AG20443 (cell line): Measurements from ENCODE around the gene NAV2.
"Not testable (repeated sequence)": the region's sequence is repeated elsewhere in the genome, so short reads cannot be mapped to it uniquely, and the experiment has no call there.

Experiments
- DNase-seq: peaks from one replicate; pipeline ENCODE4 v3.0.0; 2012; ENCODE audit warnings: low spot score, mixed read lengths

The NAV2 gene

DNA sequence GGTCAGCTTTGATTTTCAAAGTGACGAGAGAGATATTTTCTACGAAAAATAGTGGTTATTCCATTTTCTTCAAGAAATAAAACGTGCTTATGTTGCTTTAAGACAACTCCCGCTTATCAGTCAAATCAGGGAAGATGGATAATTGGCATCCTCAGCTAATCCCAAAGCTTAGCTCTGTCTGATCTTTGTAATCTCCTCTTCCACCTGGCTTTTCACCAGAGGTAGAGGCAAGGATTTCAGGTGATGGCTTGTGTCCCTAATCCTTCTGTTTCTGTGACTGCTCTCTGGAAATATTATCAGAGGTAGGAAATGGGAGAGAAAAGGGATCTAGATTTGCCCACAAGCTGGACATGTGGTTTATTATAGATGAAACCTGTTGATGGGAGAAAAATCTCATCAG is 368.7 kb downstream of the NAV2 start:
- DNase-seq, result no peak

- not testable (repeated sequence) for DNase-seq
These were observed 371.2 kb downstream of the NAV2 start for GRCh38 chr11:20083877-20084276.

DNA sequence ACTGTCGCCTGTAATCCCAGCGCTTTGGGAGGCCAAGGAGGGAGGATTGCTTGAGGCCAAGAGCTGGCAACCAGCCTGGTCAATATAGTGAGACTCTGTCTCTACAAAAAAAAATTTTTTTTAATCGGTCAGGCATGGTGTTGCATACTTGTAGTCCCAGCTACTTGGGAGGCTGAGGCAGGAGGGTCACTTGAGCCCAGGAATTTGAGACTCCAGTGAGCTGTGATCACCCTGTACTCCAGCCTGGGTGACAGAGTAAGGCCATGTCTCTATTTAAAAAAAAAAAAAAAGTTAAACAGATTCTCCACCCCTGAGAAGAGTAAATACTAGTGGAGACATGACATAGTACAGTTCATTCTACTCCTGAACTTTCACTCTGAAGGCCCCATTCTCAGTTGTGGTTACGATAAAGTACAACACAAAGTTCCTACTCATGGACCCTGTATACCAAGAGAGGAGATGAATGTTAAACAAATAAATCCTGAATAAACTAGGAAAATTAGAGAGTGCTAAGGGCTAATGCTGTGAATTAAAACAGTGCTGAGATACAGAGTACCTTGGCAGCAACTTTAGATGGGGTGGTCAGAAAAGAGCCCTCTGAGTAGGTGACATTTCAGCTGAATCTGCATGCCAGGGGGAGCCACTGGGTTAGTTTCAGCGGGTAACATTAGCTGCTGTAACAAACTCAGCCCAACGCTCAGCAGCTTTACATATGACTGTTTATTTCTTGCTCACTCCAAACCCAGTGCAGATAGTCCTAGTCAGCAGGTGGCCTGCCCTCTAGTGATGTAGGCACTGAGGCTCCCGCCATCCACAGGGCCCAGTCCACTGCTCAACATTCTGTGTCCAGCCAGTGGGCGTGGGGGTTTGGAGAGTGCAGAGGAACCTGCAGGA is 372.5 kb downstream of the NAV2 start:
- no peak for DNase-seq

DNA sequence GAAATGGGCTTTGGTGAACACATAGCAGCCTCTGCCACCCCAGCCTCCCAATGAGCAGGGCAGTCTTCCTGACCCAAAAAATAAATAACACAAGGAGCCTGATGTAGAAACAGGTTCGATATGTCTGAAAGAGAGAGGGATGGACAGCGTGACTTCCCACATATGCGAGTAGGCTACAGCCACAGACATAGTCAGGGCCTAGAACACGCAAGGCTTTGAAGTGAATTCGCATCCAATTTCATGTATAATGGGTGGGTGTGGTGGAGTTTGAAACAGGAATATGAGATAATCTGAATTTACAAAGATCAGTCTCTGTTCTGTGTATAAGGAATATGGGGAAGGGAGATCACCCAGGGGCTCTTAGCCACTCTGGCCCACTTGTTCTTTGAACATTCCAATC is 373.3 kb downstream of the NAV2 start:
- no peak for DNase-seq

DNA sequence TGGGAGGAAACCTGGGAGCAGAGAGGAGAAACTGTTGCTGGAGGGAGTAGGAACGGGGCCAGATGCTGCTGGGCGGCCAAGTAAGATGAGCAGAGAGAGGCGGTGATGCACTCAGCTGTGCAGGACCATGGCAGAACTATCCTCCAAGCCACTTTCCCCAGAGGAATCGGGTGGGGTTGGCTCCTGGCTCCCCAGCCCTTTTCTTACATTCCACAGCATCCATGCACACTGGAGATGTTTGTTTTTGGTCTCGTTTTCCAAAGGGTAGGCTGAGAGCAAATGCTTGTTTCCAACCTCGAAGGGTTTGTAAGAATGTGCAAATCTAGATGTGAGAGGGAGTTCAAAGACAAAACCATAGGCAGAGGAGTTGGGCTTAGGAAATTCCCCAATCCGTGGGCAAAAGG is 374.5 kb downstream of the NAV2 start:
- DNase-seq, result peak; percentile 65

DNA sequence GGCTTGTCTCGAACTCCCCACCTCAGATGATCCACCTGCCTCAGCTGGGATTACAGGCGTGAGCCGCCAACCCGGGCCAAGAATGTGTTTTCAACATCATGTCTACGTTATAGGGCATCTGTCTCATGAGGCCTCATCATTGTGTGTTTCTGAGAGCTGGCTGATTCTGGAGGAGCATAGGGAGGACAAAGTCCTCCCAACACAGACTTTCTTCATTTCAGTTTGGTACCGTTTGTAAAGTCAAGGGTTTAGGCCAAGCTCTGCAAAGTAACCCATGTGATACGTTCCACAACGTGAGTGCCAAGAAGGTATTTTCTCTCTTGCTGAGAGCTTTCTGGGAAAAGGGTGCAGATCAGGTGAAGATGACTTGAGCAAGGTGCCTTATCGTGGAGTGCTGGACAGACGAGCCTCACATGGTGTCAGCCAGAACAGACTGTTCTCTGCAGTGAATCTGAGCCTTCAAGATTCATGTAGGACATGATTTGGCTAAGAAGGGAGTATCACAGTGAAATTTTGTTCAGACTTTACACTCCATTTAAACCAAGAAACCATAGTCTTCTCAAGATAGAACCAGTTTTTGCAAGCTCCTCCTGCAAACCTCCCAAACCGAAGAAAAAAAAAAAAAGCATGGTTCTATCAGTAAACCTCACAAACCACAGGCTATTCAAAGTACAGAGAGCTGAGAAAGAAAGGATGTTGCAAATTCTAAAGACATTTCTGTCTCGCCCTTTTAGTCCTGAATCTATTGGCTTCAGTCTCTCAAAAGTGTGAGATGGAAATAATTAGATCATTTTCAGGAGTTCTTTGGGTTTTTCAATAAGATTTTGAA is 376.0 kb downstream of the NAV2 start:
- DNase-seq, result no peak

- DNase-seq, result no peak
These were observed 376.7 kb downstream of the NAV2 start for GRCh38 chr11:20089367-20089766.

GRCh38 chr11:20089796-20090653 is 377.4 kb downstream of the NAV2 start:
- DNase-seq, result no peak

GRCh38 chr11:20090654-20091374 is 378.2 kb downstream of the NAV2 start:
- no peak for DNase-seq

- DNase-seq, result no peak
These were observed 381.1 kb downstream of the NAV2 start for GRCh38 chr11:20093775-20094174.

DNA sequence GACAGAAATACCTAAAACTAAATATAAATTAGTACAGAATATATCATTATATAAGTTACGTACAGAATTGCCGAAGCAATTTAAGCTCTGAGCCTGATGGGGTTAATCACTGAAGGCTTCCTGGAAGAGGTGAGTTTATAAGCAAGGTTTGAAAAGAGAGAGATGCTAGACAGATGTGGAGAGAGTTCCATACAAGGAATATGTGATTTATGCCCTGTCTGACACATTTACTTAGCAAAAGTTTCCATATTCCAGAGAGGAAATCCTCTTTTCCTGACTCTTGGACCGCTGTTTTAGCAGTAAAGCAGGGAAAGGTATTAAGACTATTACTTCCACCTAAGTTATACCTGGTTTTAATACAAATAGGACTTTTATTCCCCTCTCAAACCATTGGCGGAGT is 382.6 kb downstream of the NAV2 start:
- DNase-seq, result no peak

DNA sequence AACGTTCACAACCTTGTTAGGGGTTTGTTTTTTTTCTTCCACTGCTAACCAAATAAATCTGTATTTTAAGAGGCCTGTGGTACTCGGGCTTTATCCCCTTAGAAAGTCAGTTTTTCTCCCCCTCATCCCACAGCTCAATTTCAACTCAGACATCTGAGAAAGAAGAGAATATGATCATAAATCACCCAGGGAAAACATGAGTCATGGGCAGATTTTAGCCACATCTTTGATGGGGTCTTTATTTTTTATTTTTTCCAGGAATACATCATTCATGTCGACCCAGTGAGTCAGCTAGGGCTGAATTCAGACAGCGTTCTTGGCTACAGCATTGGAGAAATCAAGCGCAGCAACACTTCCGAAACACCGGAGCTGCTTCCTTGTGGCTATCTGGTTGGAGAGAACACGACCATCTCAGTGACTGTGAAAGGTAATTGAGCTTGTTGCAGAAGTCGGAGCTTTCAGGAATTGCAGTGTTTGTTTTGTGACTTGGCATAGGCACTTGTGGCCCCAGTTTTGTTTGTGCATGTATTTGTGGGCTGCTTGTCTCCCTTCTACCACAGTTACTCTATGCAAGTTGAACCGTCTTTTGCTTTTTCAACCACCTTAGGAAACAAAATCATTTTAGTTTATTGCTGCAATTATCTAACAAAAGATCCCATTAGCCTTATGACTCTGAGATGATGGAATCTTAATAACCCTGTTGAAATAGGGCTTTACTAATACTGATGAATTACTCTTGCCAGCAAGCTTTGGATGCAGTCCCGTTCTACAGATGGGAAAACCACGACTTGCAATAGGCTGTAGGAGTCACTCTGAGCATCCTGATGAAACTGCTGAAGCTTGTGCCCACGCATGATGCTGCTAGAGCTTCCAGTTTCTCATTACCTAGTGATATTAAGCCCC is 384.9 kb downstream of the NAV2 start:
- DNase-seq, result peak; percentile 84

DNA sequence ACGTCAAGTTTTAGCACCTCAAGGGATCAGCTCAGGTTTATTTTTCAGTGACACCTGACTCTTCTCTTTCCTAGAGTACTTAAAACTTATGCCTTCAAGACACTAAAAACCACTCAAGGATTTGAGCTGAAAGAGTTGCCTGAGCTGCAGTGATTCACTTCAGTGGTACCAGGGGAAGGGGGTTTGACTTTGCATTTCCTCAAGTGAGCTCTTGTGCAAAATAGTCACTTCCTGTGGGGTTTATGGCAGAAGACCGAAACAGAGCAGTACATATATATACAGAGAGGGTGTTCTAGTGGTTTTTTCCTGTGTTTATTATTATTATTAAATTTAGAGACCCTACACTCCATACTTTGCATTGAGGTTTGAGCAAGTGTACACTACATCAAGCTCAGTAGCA is 386.9 kb downstream of the NAV2 start:
- DNase-seq, result no peak

- DNase-seq, result no peak
These were observed 389.8 kb downstream of the NAV2 start for GRCh38 chr11:20102397-20102796.

GRCh38 chr11:20103281-20103680 is 390.6 kb downstream of the NAV2 start:
- no peak for DNase-seq

- no peak for DNase-seq
These were observed 392.8 kb downstream of the NAV2 start for GRCh38 chr11:20105427-20105826.

- DNase-seq, result no peak
These were observed 397.3 kb downstream of the NAV2 start for GRCh38 chr11:20109731-20110445.

DNA sequence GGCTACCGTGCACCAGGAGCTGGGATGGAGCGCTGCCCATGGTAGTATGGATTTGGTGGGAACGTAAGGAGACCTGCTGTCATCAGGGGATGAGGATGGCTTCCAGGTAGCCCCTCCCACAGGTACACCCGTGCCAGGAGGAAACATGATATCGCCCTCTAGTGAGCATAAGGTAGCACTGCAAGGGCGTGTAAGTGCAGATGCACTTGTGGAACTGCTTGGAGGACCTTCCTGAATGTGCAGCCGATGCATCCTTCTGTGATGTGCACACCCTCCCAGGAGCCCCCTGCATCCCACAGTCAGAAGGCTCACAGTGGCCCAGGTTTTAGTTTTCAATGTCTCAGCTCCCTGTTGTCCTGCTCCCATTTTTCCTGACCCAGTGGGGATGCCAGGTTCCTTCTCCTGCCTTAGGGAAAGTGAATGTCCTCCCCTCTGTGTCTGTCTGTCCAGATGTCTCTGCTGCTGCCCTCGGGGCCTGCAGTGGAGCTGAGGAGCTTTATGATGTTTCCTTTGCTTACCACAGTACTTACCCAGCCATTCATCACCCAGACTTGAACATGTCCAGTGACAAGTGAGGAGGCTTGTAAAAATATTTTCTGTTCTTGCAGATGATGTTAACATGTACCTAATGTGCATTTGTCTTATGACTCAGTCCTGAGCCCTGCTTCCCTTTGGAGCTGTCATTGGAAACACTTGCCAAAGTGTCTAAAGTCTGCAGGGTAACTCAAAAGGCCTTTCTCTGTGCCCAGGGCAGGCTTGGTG is 398.5 kb downstream of the NAV2 start:
- peak; percentile 56 for DNase-seq

GRCh38 chr11:20111871-20112270 is 399.2 kb downstream of the NAV2 start:
- DNase-seq, result peak; percentile 34
